Suprapubic skin (tissue), 4 donors: ENCODE measurements around the gene MCTP1.

ENCODE experiments used
- EP300 ChIP-seq: sonication (generic); formaldehyde crosslinking; IDR thresholded peaks from one replicate; pipeline ENCODE4 v1.6.1; 2017; ENCODE audit warnings: antibody characterized with exemption
- POLR2A ChIP-seq, 2 donors: fragments of 450-650 bp; IDR thresholded peaks; one replicate each; pipeline ENCODE4 v1.6.1; 2017; ENCODE audit warnings: antibody characterized with exemption in 2 of 2, mild to moderate bottlenecking in 2 of 2, moderate library complexity in 2 of 2
- POLR2AphosphoS5 ChIP-seq, 3 donors: sonication (generic); formaldehyde crosslinking; IDR thresholded peaks; one replicate each; pipeline ENCODE4 v1.6.1; 2017; ENCODE audit warnings: antibody characterized with exemption in 3 of 3
- TF ChIP-seq, protein P1 (sequence below), 2 donors: fragments of 200-600 bp in 1 of 2; fragments of 450-650 bp in 1 of 2; sonication (generic) in 1 of 2; IDR thresholded peaks; one replicate each; pipeline ENCODE4 v1.5.1; 2016 to 2019; ENCODE audit warnings: antibody characterized with exemption in 2 of 2, mild to moderate bottlenecking in 1 of 2, moderate library complexity in 1 of 2

- TF ChIP-seq POLR2A (IDR thresholded peaks at IDR 0.05) (no peak), EP300 (no peak), POLR2AphosphoS5 (IDR thresholded peaks at IDR 0.05) (no peak)
- TF ChIP-seq, protein P1, sequence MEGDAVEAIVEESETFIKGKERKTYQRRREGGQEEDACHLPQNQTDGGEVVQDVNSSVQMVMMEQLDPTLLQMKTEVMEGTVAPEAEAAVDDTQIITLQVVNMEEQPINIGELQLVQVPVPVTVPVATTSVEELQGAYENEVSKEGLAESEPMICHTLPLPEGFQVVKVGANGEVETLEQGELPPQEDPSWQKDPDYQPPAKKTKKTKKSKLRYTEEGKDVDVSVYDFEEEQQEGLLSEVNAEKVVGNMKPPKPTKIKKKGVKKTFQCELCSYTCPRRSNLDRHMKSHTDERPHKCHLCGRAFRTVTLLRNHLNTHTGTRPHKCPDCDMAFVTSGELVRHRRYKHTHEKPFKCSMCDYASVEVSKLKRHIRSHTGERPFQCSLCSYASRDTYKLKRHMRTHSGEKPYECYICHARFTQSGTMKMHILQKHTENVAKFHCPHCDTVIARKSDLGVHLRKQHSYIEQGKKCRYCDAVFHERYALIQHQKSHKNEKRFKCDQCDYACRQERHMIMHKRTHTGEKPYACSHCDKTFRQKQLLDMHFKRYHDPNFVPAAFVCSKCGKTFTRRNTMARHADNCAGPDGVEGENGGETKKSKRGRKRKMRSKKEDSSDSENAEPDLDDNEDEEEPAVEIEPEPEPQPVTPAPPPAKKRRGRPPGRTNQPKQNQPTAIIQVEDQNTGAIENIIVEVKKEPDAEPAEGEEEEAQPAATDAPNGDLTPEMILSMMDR (IDR thresholded peaks at IDR 0.05) = no peak
Observed at GRCh38 chr5:94761786-94762185, 523.1 kb downstream of the MCTP1 start.
